ENCODE measurements around the gene PSMD2. TPM values are rescaled to one million over a fixed set of nuclear protein-coding genes. Genes with fewer than 3 reads are reported as not detected.

Gene PSMD2
- total and polyA plus RNA-seq, 2 donors: 121 to 205 TPM

DNA sequence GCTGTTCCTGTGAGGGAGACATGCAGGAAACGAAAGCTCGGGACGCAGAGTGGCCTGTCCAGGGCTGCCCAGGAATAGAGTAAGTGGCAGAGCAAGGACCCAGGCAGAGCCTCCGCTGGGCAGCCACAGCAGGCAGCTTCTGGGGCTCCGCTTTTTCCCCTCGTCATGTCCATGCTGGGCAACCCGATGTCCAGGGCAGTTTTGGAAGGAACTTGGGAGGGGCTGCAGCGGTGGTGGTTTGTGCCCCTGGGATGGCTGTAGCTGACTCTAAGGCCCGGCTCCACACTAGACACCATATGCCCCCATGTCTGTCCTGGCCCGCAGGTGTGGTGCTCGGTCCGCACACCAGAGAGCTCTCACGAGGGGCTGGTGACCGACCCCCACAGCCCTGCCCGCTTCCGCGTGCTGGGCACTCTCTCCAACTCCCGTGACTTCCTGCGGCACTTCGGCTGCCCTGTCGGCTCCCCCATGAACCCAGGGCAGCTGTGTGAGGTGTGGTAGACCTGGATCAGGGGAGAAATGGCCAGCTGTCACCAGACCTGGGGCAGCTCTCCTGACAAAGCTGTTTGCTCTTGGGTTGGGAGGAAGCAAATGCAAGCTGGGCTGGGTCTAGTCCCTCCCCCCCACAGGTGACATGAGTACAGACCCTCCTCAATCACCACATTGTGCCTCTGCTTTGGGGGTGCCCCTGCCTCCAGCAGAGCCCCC lies 7.1 kb upstream of the PSMD2 start:
- Histone ChIP-seq H3K36me3 (ENCODE audit: insufficient read depth) (no peaks in the 10 kb centered on the region), H3K4me1 (ENCODE audit: insufficient read depth) (no peaks in the 10 kb centered on the region), H3K4me3 (ENCODE audit: low read depth, low read length) (no peak overlapping the region), H3K27ac (ENCODE audit: low read depth) (no peak overlapping the region)
- 89% methylated on average over 21 of the region's 21 CpGs for WGBS
- DNase-seq (ENCODE audit: extremely low spot score): no peak

DNA sequence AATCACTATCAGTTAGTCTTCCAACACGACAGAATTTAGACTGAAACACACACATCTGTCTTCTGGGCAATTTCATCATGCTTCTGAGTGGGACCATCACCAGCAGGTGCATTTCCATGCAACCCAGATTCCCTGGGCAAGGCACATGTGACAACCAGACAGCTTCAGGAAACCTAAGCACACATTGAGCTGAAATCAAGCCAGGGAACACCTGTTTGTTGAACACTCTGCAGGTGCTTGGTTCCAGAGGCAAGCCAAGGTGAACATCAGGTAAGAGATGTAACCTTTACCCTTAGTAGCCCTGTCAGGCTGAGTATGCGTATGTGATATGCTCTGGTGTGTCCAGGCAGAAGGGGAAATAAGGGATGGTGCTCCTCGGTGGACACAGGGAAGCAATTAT lies 3.3 kb upstream of the PSMD2 start:
- no peaks in the 10 kb centered on the region for H3K36me3 ChIP-seq (ENCODE audit: insufficient read depth)
- H3K27ac ChIP-seq (ENCODE audit: low read depth): no peak overlapping the region
- DNase-seq (ENCODE audit: extremely low spot score): no peak
- no peak overlapping the region for H3K4me3 ChIP-seq (ENCODE audit: low read depth, low read length)
- H3K4me1 ChIP-seq (ENCODE audit: insufficient read depth): no peaks in the 10 kb centered on the region
- WGBS: 60% methylated on average over 3 of the region's 3 CpGs

- 74% methylated on average over 7 of the region's 7 CpGs for WGBS
- DNase-seq (ENCODE audit: extremely low spot score): no peak
- Histone ChIP-seq H3K27ac (ENCODE audit: low read depth) (no peak overlapping the region), H3K4me3 (ENCODE audit: low read depth, low read length) (no peak overlapping the region), H3K36me3 (ENCODE audit: insufficient read depth) (no peaks in the 10 kb centered on the region), H3K4me1 (ENCODE audit: insufficient read depth) (no peaks in the 10 kb centered on the region)
These were observed 2.4 kb upstream of the PSMD2 start for GRCh38 chr3:184296616-184297015.

- no peak for DNase-seq (ENCODE audit: extremely low spot score)
These were observed 692 bp downstream of the PSMD2 start for GRCh38 chr3:184299488-184300377.

DNA sequence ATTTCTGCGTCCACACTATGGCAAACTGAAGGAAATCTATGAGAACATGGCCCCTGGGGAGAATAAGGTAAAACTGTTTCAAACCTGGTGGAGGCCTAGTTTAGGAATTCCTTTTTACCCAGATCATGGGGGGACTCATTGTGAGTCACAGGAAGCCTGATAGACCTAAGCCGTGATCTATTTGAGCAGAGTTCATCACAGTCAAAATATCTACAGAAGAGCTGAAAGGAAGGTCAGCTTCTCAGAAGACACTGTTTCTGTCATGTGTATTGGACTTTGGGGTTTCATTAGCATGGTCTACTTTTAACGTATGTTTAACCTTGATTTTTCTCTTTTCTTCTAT lies 1.3 kb downstream of the PSMD2 start:
- Histone ChIP-seq H3K27ac (ENCODE audit: low read depth) (no peak overlapping the region), H3K4me1 (ENCODE audit: insufficient read depth) (peaks cover 1% of the 10 kb centered on the region), H3K36me3 (ENCODE audit: insufficient read depth) (no peaks in the 10 kb centered on the region), H3K4me3 (ENCODE audit: low read depth, low read length) (no peak overlapping the region)
- WGBS: 79% methylated on average over 3 of the region's 3 CpGs
- DNase-seq (ENCODE audit: extremely low spot score): no peak

More at GRCh38 chr3:184299488-184300377, 692 bp downstream of the PSMD2 start:
- whole genome bisulfite sequencing: 16% methylated on average over 29 of the region's 29 CpGs
- Histone ChIP-seq H3K4me3 (ENCODE audit: low read depth, low read length) (peak overlapping the region; percentile 84), H3K36me3 (ENCODE audit: insufficient read depth) (no peaks in the 10 kb centered on the region), H3K4me1 (ENCODE audit: insufficient read depth) (peaks cover 1% of the 10 kb centered on the region), H3K27ac (ENCODE audit: low read depth) (peak overlapping the region; percentile 28)

DNA sequence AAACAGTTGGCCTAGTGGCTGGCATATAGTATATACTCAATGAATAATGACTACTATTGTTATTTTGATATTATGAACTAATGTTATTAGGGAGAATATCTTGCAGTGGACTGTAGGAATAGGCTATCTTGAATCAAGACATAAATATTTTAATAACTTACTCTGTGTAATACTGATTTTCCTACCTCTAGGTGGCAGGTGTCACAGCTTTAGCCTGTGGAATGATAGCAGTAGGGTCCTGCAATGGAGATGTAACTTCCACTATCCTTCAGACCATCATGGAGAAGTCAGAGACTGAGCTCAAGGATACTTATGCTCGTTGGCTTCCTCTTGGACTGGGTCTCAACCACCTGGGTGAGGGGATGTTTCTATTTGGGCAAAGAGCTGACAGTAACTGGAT lies 6.5 kb downstream of the PSMD2 start:
- H3K36me3 ChIP-seq (ENCODE audit: insufficient read depth): peaks cover 5% of the 10 kb centered on the region
- H3K4me3 ChIP-seq (ENCODE audit: low read depth, low read length): no peak overlapping the region
- no peak overlapping the region for H3K27ac ChIP-seq (ENCODE audit: low read depth)
- H3K4me1 ChIP-seq (ENCODE audit: insufficient read depth): peaks cover 1% of the 10 kb centered on the region
- DNase-seq (ENCODE audit: extremely low spot score): no peak
- WGBS: 70% methylated on average over 1 of the region's 1 CpG

- H3K27ac ChIP-seq (ENCODE audit: low read depth): no peak overlapping the region
- peaks cover 5% of the 10 kb centered on the region for H3K36me3 ChIP-seq (ENCODE audit: insufficient read depth)
- H3K4me1 ChIP-seq (ENCODE audit: insufficient read depth): peaks cover 1% of the 10 kb centered on the region
- H3K4me3 ChIP-seq (ENCODE audit: low read depth, low read length): no peak overlapping the region
- DNase-seq (ENCODE audit: extremely low spot score): no peak
- 89% methylated on average over 4 of the region's 4 CpGs for WGBS
These were observed 7.4 kb downstream of the PSMD2 start for GRCh38 chr3:184306341-184306972.

DNA sequence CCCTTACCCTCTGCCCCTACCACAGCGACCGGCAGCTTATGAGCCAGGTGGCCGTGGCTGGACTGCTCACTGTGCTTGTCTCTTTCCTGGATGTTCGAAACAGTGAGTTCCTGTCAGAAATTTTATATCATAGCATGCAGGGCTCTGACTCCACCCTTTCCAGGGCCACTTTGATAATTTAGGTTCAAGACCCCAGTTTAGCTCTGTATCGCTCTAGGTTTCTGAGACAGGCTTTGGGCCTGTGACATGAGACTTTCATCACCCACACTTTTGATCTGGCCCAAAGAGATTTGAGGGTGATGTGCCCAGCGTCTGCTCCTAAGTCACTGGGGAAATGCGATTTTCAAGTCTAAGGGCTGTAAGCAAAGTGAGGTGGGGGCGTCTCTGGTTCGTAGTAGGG lies 8.9 kb downstream of the PSMD2 start:
- Histone ChIP-seq H3K36me3 (ENCODE audit: insufficient read depth) (peaks cover 5% of the 10 kb centered on the region), H3K4me3 (ENCODE audit: low read depth, low read length) (no peak overlapping the region), H3K4me1 (ENCODE audit: insufficient read depth) (peaks cover 1% of the 10 kb centered on the region), H3K27ac (ENCODE audit: low read depth) (no peak overlapping the region)
- 95% methylated on average over 9 of the region's 9 CpGs for WGBS
- DNase-seq (ENCODE audit: extremely low spot score): no peak

- H3K36me3 ChIP-seq (ENCODE audit: insufficient read depth): peaks cover 5% of the 10 kb centered on the region
- no peak for DNase-seq (ENCODE audit: extremely low spot score)
- WGBS: 71% methylated on average over 7 of the region's 7 CpGs
- H3K4me3 ChIP-seq (ENCODE audit: low read depth, low read length): no peak overlapping the region
- no peak overlapping the region for H3K27ac ChIP-seq (ENCODE audit: low read depth)
- peaks cover under 1% of the 10 kb centered on the region for H3K4me1 ChIP-seq (ENCODE audit: insufficient read depth)
These were observed 9.7 kb downstream of the PSMD2 start for GRCh38 chr3:184308744-184309143.

GRCh38 chr3:184311633-184312032 lies 12.6 kb downstream of the PSMD2 start:
- Histone ChIP-seq H3K36me3 (ENCODE audit: insufficient read depth) (peaks cover 2% of the 10 kb centered on the region), H3K4me3 (ENCODE audit: low read depth, low read length) (no peak overlapping the region), H3K4me1 (ENCODE audit: insufficient read depth) (no peaks in the 10 kb centered on the region), H3K27ac (ENCODE audit: low read depth) (no peak overlapping the region)
- no peak for DNase-seq (ENCODE audit: extremely low spot score)

DNA sequence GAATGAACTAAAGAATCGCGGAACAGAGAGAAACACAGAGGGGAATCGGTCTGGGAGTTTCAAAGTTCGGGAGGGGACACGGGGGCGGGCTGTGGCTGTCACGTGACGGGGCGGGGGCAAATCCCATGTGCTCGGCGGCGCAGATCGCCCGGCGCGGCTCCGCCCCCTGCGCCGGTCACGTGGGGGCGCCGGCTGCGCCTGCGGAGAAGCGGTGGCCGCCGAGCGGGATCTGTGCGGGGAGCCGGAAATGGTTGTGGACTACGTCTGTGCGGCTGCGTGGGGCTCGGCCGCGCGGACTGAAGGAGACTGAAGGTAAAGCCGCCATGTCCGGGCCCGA lies 15.3 kb downstream of the PSMD2 start, which contains the start of gene EIF4G1:
Gene EIF4G1, plus strand, starts transcription at position 244 of the 337 bp plus-strand sequence. CDS start 1,191 bp downstream, outside the sequence.
- under 1% methylated on average over 40 of the region's 40 CpGs for WGBS
- Histone ChIP-seq H3K27ac (ENCODE audit: low read depth) (peak within 1 kb of the TSS; percentile 99), H3K4me3 (ENCODE audit: low read depth, low read length) (peak within 1 kb of the TSS; percentile 97), H3K36me3 (ENCODE audit: insufficient read depth) (no peaks in the 10 kb centered on the region), H3K4me1 (ENCODE audit: insufficient read depth) (no peaks in the 10 kb centered on the region)
- DNase-seq (ENCODE audit: extremely low spot score): no peak

GRCh38 chr3:184314700-184315542 lies 15.9 kb downstream of the PSMD2 start:
- Histone ChIP-seq H3K4me3 (ENCODE audit: low read depth, low read length) (peak overlapping the region; percentile 97), H3K36me3 (ENCODE audit: insufficient read depth) (no peaks in the 10 kb centered on the region), H3K27ac (ENCODE audit: low read depth) (peak overlapping the region; percentile 99), H3K4me1 (ENCODE audit: insufficient read depth) (no peaks in the 10 kb centered on the region)
- DNase-seq (ENCODE audit: extremely low spot score): no peak
- WGBS: under 1% methylated on average over 88 of the region's 89 CpGs

- 8% methylated on average over 6 of the region's 6 CpGs for WGBS
- DNase-seq (ENCODE audit: extremely low spot score): no peak
- H3K36me3 ChIP-seq (ENCODE audit: insufficient read depth): peaks cover under 1% of the 10 kb centered on the region
- no peaks in the 10 kb centered on the region for H3K4me1 ChIP-seq (ENCODE audit: insufficient read depth)
- peak overlapping the region; percentile 97 for H3K4me3 ChIP-seq (ENCODE audit: low read depth, low read length)
- peak overlapping the region; percentile 99 for H3K27ac ChIP-seq (ENCODE audit: low read depth)
These were observed 16.5 kb downstream of the PSMD2 start for GRCh38 chr3:184315543-184315867.
